Kidney capillary endothelial cell (primary cell): Measurements from ENCODE around the gene ERCC5.

Experiments used
- DNase-seq: peaks from one replicate; pipeline ENCODE4 v3.0.0-alpha.2; 2018; ENCODE audit warnings: low spot score

Gene ERCC5

GRCh38 chr13:102922184-102922583 lies 76.4 kb downstream of the ERCC5 start:
- no peak for DNase-seq
